Measurements from ENCODE around the gene SF1. TPM values are rescaled to one million over a fixed set of nuclear protein-coding genes. Genes with fewer than 3 reads are reported as not detected.

Gene SF1
- total and polyA plus RNA-seq, 9 of the 15 experiments (the other 6 are each of a cell fraction or from before 2014, with no cell fraction given), result 13.1 to 334 (median 111) TPM

GRCh38 chr11:64762277-64762673, 16.1 kb downstream of the SF1 start (continued):
- TF ChIP-seq SAP30 (IDR thresholded peaks at IDR 0.05; ENCODE audit: borderline replicate concordance, insufficient read depth, low read depth, low read length, poor library complexity, severe bottlenecking), result no peak
- no peak for TF ChIP-seq ZNF79 (CRISPR knock-in tag; IDR thresholded peaks at IDR 0.05; ENCODE audit: low read depth)
- TF ChIP-seq CHAMP1 (IDR thresholded peaks at IDR 0.05), result no peak
- TF ChIP-seq ZNF655 (CRISPR knock-in tag; IDR thresholded peaks at IDR 0.05), result no peak
- no peak for TF ChIP-seq MBD2 (IDR thresholded peaks at IDR 0.05; ENCODE audit: borderline replicate concordance, low read depth)
- TF ChIP-seq EZH2 (IDR thresholded peaks at IDR 0.05; ENCODE audit: borderline replicate concordance, low read depth, low read length), result no peak
- no peak for TF ChIP-seq RBM34 (IDR thresholded peaks at IDR 0.05; ENCODE audit: borderline replicate concordance, insufficient read depth, low read length)
- TF ChIP-seq ZNF436 (CRISPR knock-in tag; IDR thresholded peaks at IDR 0.05), result no peak
- TF ChIP-seq SMARCB1 (IDR thresholded peaks at IDR 0.05; ENCODE audit: insufficient read length, low read depth), result no peak
- TF ChIP-seq ATF1 (CRISPR knock-in tag; IDR thresholded peaks at IDR 0.05), result no peak
- TF ChIP-seq ATF1 (tag; IDR thresholded peaks at IDR 0.05), result no peak
- no peak for TF ChIP-seq MAZ (CRISPR knock-in tag; conservative IDR thresholded peaks at IDR 0.05 in 1 of 2, IDR thresholded peaks at IDR 0.05 in 1 of 2)
- no peak for TF ChIP-seq KDM5B (IDR thresholded peaks at IDR 0.05; ENCODE audit: insufficient replicate concordance, low read depth, low read length)
- no peak for TF ChIP-seq FOXP4 (CRISPR knock-in tag; IDR thresholded peaks at IDR 0.05; ENCODE audit: borderline replicate concordance)
- TF ChIP-seq CEBPZ (IDR thresholded peaks at IDR 0.05; ENCODE audit: borderline replicate concordance, low read depth, low read length), result no peak
- TF ChIP-seq MLX (CRISPR knock-in tag; conservative IDR thresholded peaks at IDR 0.05), result no peak
- no peak for TF ChIP-seq DPF2 (IDR thresholded peaks at IDR 0.05)
- no peak for TF ChIP-seq SNRNP70 (optimal IDR thresholded peaks at IDR 0.05; ENCODE audit: low read depth, low read length)
- no peak for TF ChIP-seq ZFX (CRISPR knock-in tag; IDR thresholded peaks at IDR 0.05)

Data from K562 (cell line).